Neural progenitor cell (in vitro differentiated cells): Measurements from ENCODE around the gene MED12L.

Experiments
- CTCF ChIP-seq: fragments of 200-600 bp; sonication (generic); IDR thresholded peaks from 2 replicates; pipeline ENCODE4 v1.5.1; 2017; ENCODE audit warnings: antibody characterized with exemption, mild to moderate bottlenecking
- EZH2 ChIP-seq: fragments of 200-600 bp; sonication (generic); IDR thresholded peaks from 2 replicates; pipeline ENCODE4 v1.6.1; 2017; ENCODE audit warnings: antibody characterized with exemption, mild to moderate bottlenecking, moderate library complexity

- TF ChIP-seq CTCF (no peak), EZH2 (no peak)
These were observed 265.2 kb downstream of the MED12L start for GRCh38 chr3:151350656-151351055.
